Globus pallidus (tissue), 1 donor: ENCODE data around the gene FUNDC2.
"Not testable (repeated sequence)": the region's sequence is repeated elsewhere in the genome, so short reads cannot be mapped to it uniquely, and the experiment has no call there.

Experiments
- DNase-seq: peaks from one replicate; pipeline ENCODE4 v3.0.0-alpha.2; 2015; ENCODE audit warnings: low spot score

FUNDC2 gene

DNA sequence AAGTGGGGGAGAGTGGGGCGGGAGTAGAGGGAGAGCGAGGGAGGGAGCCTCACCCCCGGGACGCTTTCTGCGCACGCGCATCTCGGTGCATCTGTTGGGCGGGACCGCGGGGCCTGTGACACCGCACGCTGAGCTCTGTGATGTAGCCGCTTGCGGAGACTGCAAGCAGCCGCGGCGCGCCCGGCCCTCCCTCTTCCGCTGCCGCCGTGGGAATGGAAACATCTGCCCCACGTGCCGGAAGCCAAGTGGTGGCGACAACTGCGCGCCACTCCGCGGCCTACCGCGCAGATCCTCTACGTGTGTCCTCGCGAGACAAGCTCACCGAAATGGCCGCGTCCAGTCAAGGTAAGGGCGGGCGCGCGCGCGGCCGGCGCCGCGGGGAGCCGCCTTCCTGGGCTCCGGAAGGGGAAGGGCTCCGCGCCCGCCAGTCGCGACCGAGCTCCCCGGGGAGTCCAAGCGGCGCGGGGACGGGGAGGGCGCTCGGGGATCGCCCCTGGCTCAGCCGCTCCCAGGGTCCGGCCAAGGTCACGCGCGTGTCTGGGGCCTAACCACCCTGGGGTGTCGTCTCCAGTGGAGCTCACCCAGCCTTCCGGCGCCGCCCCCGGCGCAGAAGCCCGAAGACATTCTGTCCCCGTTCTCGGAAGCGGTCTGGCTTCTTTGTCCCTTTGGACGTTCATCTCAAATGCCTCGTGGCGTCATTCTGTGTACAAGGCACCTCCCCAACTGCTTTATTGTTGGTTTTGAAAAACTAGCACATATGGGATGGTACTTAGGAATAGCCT, at the start of gene FUNDC2:
FUNDC2 (plus strand) TSS at position 118 of the 782 bp plus-strand sequence; CDS start at position 213, 95 bp downstream.
- peak; percentile 89 for DNase-seq

DNA sequence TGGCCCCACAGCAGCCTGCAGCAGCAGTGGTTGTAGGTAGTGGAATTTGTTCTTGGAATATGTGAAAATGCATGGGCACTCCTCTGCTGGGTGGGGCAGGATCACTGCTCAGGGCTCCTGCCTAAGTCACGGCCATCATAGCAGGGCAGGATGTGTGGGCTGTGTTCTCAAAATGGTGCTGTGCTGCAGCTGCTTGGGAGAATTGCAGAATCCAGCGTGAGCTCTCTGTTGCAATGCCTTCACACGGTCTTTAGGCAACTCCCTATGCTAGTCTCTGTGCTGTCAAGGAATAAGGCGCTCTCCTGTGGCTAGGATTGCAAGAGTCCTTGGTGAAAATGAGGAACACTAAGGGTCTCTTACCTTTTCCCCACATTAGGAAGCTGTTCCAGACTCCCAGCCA, 47.0 kb upstream of the FUNDC2 start:
- no peak for DNase-seq

DNA sequence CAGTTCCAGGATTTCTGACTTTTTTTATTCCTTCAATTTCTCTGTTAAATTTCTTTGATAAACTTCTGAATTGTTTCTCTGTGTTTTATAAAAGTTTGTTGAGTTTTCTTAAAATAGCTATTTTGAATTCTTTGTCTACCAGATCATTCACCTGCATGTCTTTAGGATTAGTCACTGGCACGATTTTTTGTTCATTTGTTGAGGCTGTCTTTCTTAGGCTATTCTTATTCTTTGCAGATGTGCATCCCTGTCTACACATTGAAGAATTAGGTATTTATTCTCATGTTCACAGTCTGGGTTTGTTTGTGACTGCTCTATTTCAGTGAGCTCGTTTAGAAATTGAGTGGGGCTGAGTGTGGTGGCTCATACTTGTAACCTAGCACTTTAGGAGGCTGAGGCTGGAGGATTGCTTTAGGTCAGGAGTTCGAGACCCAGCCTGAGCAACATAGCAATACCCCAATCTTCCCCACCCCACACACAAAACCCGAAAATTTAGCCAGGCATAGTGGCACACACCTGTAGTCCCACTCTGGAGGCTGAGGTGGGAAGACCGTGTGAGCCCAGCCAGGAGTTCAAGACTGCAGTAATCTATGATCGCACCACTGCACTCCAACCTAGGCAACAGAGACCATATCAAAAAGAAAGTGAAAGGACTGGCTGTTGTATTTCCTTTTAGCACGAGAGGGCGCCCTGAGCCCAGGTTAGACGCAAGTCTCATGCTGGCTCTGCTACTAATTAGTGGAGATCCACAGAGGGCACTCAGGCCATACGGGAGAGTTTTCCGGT, 46.1 kb upstream of the FUNDC2 start:
- peak; percentile 70 for DNase-seq

DNA sequence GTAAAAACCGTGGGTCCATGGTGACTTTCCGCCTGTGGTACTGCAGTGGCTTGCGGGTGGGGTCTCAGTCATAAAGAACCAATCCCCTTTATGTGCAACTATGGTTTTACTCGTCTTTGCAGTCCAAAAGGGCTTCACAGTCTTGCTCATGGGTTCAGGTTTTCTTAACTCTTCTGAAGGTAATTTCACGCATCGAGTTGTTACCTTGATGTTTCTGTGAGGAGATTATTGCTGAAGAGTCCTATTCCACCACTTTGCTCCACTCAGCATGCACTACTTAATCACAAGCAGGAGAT, 45.6 kb upstream of the FUNDC2 start:
- DNase-seq = no peak

DNA sequence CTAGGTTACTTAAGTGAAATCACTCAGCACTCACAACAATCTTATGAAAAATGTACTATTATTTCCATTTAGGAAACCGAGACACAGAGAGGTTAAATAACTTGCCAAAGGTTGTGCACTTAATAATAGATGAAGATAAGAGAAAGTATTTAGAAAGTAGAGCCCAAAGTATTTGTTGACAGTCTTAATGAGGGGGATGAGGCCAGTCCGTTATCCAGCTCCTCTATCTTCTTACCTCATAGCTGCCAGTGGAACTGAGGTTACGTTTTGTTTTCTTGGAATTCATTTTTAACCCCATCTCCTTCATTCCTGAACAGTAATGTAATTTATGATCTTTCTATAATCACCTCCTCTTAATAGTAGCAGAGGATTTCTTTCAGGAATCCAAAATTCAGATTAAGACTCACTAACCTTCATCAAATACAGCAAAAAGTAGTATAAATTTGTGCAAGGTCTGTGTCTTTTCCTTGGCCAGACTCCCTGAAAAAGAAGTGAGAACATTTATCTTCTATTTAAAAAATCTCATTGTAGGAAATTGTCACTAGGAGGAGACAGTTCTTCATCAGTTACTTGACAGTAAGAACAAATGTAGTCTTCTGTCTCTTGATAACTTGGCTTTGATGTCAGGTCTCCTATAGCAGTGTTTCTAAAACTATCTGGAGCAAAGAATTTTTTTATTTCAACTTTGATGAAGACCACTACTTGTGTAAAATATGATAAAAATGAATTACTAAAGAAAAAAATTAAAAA, 39.6 kb upstream of the FUNDC2 start:
- peak; percentile 12 for DNase-seq

GRCh38 chrX:154987940-154988339, 38.7 kb upstream of the FUNDC2 start:
- no peak for DNase-seq

- no peak for DNase-seq
Observed at GRCh38 chrX:154988719-154989118, 37.9 kb upstream of the FUNDC2 start.

DNA sequence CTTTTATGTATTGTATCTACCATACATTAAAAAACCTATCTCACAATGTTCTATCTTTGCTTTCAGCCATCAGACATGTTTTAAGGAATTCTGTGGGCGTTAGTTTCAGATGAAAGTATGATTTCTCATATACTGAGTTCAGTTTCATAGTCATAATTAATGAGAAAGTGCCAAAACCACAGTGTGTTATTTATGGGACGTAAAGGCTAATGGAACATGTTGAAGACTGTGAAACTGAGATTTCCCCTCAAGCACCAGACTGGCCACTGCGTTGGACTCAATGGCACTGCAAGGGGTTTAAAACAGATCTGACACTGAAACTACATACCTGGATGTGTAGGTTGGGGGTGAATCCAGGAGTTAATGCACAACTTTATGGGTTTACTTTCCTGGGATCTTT, 36.1 kb upstream of the FUNDC2 start:
- DNase-seq = no peak

GRCh38 chrX:154991039-154991438, 35.6 kb upstream of the FUNDC2 start:
- no peak for DNase-seq

- no peak for DNase-seq
Observed at GRCh38 chrX:154991476-154991875, 35.2 kb upstream of the FUNDC2 start.

DNA sequence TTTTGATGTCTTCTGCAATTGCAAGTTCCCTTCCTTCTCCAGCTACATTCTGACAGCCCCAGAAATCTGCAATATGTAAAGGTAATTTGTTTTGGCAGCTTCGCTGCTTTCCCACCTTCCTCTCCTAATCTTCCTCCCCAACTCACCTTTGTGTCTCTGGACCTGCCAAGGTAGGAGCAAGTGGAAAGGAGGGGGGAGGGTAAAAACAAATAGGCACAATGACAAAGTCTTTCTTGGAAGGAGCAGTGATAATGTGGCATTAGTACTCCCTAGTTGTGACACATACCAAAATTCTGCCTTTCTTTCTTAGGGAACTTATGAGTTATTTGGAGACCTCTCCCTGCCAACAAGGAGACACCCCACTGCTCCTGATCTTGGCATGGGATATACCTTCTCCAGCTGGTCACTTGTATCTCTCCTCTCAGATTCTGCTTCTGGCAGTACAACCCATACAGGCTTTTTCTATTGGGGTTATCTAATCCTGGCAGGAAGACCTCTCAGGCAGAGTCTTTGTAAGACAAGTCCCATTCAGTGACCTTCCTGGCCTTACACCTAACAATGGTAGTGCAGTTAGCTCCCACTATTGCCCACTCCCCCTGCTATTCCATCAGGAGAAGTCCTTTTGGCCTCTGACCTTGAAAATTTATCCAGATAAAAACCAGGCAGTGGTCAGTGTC, 28.3 kb upstream of the FUNDC2 start:
- no peak for DNase-seq

- no peak for DNase-seq
Observed at GRCh38 chrX:155000841-155001240, 25.8 kb upstream of the FUNDC2 start.

DNA sequence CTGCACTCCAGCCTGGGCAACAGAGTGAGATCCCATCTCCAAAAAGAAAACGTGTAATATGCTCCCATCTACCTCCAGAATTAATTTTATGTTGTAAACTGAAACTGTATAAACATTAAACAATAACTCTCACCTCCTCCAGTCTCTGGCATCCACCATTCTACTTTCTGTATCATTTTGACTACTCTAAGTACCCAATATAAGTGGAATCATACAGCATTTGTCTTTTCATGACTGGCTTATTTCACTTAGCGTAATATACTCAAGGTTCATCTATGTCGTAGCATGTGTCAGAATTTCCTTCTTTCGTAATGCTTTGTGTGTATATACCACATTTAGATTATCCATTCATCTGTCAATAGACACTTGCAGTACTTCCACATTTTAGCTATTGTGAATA, 24.8 kb upstream of the FUNDC2 start:
- DNase-seq = no peak

- no peak for DNase-seq
Observed at GRCh38 chrX:155005190-155005589, 21.5 kb upstream of the FUNDC2 start.

DNA sequence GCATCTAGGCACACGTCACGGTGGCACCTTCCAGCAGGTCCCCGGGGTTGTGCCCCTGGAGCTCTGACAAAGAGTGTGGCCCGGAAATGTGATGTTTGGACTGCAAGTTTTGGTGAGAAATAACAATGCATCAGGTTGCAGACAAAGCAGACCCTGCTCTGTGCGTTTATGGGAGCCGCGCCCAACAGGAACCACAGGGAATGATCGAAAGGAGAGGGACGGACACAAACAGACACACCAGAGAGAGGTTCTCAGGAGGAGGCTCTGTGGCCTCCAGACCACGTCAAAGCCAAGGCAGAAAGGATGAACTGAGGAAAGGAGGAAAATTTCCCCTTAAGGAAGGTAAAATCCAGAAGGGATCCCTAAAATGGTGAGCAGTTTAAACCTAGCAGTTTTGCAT, 20.3 kb upstream of the FUNDC2 start:
- not testable (repeated sequence) for DNase-seq

DNA sequence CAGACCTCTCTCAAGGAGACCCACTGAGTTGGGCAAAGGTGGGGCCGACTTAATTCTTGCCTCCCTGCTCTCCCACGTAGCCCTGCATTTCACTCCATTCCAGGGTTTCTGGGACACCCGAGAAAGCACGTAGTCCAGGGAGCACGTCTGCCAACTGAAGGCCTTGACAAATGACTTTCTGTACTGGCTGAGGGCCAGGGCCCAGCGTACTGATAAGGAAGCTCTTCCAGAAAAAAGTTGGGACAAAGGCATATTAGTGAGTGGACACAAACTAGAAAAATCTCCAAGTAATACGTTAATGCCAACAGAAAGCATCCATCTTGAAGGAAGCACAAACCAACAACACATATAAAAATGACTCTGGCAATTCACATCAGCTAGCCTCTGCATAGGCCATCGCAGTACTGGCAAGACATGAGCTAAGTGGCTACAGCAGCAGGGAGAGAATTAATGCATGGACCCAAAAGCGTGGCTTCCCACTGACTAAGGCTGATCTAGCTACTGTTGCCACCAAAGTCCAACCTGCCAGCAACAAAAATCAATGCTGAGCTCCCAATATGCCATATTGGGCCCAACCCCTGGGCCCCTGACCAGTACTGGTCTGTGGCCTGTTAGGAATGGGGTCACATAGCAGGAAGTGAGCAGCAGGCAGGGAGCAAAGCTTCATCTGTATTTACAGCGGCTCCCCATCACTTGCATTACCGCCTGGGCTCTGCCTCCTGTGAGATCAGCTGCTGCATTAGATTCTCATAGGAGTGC, 19.6 kb upstream of the FUNDC2 start:
- DNase-seq = not testable (repeated sequence)

DNA sequence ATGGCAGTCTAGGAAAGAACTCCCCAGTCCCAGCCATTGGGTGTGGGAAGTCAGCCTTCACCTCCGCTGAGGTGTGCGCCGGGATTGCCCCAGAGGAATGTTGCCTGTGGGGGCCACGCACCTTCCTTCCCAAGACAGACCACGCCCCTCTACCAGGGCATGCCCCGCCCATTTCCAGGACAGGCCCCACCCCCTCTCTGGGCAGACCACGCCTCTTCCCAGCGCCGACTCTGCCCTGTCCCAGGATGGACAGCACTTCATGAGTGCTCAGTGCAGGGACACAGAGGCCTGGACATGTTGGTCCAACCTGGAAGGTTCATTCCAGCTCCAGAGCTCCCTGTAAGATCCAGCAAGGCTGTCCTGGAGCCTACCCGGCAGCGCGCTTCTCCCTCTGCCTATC, 18.1 kb upstream of the FUNDC2 start:
- not testable (repeated sequence) for DNase-seq

- no peak for DNase-seq
Observed at GRCh38 chrX:155009994-155010472, 16.6 kb upstream of the FUNDC2 start.

- no peak for DNase-seq
Observed at GRCh38 chrX:155020591-155020990, 6.1 kb upstream of the FUNDC2 start.

- no peak for DNase-seq
Observed at GRCh38 chrX:155022585-155022984, 4.1 kb upstream of the FUNDC2 start, which contains the start of gene F8. Gene F8, minus strand, starts transcription at chrX:155022723. Its CDS starts 171 bp downstream, at chrX:155022552.
